ENCODE measurements around the gene NXT1. TPM values are rescaled to one million over a fixed set of nuclear protein-coding genes. Genes with fewer than 3 reads are reported as not detected.

NXT1 gene
- total RNA-seq, 3 donors from 2014 or later (not counting 1 experiment from before 2014, with no cell fraction given), result 47.4 to 61.8 (median 56.3) TPM

DNA sequence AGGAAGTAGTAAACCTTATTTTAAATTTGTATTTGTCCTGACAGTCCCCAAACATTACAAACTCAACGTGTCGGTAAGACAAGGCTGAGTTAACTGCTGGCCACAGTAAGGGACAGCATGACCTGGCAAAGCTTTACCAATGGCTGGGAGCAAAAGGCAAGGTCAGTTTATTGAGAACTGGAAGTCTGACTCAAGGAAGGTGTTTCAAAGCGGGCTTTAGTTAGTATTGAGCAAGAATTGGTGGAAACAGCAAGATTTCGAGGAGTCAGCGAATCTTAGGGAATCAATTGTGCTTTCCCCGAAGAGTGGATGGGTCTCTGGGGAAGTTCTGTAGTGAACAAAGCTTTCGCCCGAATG lies 10.5 kb downstream of the NXT1 start:
- 2% methylated on average over 8 of the region's 8 CpGs for WGBS (ENCODE audit: insufficient coverage)

DNA sequence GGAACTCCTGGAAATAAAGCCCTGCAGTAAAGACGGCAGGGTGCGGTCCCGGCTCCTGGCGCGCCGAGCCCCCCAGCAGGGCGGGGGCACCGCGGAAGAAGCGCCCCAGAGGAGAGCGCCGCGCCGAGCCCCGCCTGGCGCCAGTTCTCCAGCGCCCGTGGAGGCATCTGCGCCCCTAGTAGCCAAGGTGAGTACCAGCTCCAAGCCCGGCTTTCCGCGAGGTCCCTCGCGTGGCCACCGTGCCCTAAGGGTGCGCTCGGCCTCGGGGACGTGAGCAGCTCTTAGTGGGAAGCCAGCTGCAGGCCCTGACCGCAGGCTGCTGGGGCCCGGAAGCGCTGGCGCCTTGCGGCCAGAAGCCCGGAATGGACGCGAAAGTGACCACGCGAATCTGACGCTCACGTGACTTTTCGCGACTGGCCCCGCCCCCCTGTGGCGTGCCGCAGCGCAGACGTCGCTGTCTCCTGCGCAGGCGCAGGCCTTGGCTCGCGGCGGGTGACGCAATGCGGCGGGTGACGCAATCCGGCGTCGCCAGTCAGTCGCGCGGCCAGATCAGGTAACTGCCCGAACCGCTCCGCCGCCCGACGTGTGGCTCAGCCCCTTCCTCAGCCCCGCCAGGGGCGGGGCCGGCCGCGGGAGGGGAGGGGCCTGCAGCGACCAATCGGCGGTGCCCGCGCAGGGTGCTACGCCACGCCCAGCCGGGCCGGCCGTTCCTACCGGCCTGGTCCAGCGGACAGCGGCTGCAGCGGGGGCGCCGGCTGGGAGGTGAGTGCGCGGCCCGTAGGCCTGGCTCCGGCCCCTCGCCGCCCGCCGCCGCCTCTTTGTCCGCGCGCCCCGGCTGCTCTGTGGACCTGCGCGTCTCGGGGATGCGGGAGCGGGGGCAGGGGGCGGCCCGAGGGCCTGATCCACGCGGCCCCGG lies 11.1 kb downstream of the NXT1 start, which contains the start of gene GZF1:
TSS of gene GZF1 (plus strand) at position 707 of the 916 bp plus-strand sequence. CDS start 2,202 bp downstream, outside the sequence.
- TF ChIP-seq, protein P1, sequence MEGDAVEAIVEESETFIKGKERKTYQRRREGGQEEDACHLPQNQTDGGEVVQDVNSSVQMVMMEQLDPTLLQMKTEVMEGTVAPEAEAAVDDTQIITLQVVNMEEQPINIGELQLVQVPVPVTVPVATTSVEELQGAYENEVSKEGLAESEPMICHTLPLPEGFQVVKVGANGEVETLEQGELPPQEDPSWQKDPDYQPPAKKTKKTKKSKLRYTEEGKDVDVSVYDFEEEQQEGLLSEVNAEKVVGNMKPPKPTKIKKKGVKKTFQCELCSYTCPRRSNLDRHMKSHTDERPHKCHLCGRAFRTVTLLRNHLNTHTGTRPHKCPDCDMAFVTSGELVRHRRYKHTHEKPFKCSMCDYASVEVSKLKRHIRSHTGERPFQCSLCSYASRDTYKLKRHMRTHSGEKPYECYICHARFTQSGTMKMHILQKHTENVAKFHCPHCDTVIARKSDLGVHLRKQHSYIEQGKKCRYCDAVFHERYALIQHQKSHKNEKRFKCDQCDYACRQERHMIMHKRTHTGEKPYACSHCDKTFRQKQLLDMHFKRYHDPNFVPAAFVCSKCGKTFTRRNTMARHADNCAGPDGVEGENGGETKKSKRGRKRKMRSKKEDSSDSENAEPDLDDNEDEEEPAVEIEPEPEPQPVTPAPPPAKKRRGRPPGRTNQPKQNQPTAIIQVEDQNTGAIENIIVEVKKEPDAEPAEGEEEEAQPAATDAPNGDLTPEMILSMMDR (IDR thresholded peaks at IDR 0.05), result no peak
- peaks cover 11% of the 10 kb centered on the region for H3K36me3 Mint-ChIP-seq
- Histone ChIP-seq H3K36me3 (ENCODE audit: control insufficient read depth, insufficient read depth, low read length) (peaks cover 4% of the 10 kb centered on the region), H3K9me3 (ENCODE audit: control insufficient read depth, insufficient read depth, low read length) (no peaks in the 10 kb centered on the region), H3K27ac (ENCODE audit: low read length) (peak within 1 kb of the TSS; percentile 99), H3K4me3 (ENCODE audit: low read length) (peak within 1 kb of the TSS; percentile 90), H3K27me3 (ENCODE audit: control insufficient read depth, insufficient read depth, low read length) (no peaks in the 10 kb centered on the region), H3K4me1 (ENCODE audit: control insufficient read depth, insufficient read depth, low read length) (peaks cover 45% of the 10 kb centered on the region)
- peaks cover 54 to 64% of the 10 kb centered on the region in 2 donors for H3K4me1 Mint-ChIP-seq
- H3K4me3 Mint-ChIP-seq, result peak within 1 kb of the TSS; percentile 98
- H3K27ac Mint-ChIP-seq, result peak within 1 kb of the TSS; percentile 98
- H3K27me3 Mint-ChIP-seq (ENCODE audit: low read depth in 2 of 2), result no peaks in the 10 kb centered on the region
- peak; percentile 75 to 91 (median 77) for ATAC-seq
- intact Hi-C loops (cut with micrococcal nuclease), result loop anchor here (1.0 to 10.0 kb wide), 3 partner anchors 11 to 1593 kb away; partner anchors contain the start of genes NAPB and NXT1
- DNase-seq, result peak; percentile 99
- H3K9me3 Mint-ChIP-seq, result no peaks in the 10 kb centered on the region
- under 1% methylated on average over 114 of the region's 114 CpGs for WGBS (ENCODE audit: insufficient coverage)

More for the DNA sequence above, 10.5 kb downstream of the NXT1 start:
- Histone ChIP-seq H3K27me3 (ENCODE audit: control insufficient read depth, insufficient read depth, low read length) (no peaks in the 10 kb centered on the region), H3K4me3 (ENCODE audit: low read length) (peak overlapping the region; percentile 89), H3K4me1 (ENCODE audit: control insufficient read depth, insufficient read depth, low read length) (peaks cover 45% of the 10 kb centered on the region), H3K9me3 (ENCODE audit: control insufficient read depth, insufficient read depth, low read length) (no peaks in the 10 kb centered on the region), H3K36me3 (ENCODE audit: control insufficient read depth, insufficient read depth, low read length) (peaks cover 4% of the 10 kb centered on the region), H3K27ac (ENCODE audit: low read length) (peak overlapping the region; percentile 99)
- Mint-ChIP-seq H3K9me3 (no peaks in the 10 kb centered on the region), H3K27me3 (ENCODE audit: low read depth in 2 of 2) (no peaks in the 10 kb centered on the region), H3K36me3 (peaks cover 11% of the 10 kb centered on the region), H3K27ac (peak overlapping the region; percentile 98), H3K4me1 (peaks cover 47 to 57% of the 10 kb centered on the region in 2 donors), H3K4me3 (peak overlapping the region; percentile 90)
- DNase-seq (no peak), ATAC-seq (no peak)
- intact Hi-C loops (cut with micrococcal nuclease), result loop anchor here (10.0 kb wide), 1 partner anchor 1594 kb away; no protein-coding TSS in a partner anchor
- TF ChIP-seq, protein P1 (IDR thresholded peaks at IDR 0.05), result no peak

- ATAC-seq (peak; percentile 8 to 23 (median 19)), DNase-seq (peak; percentile 63 to 64)
- Histone ChIP-seq H3K27ac (ENCODE audit: low read length) (peak overlapping the region; percentile 96), H3K4me3 (ENCODE audit: low read length) (peak overlapping the region; percentile 90), H3K27me3 (ENCODE audit: control insufficient read depth, insufficient read depth, low read length) (no peaks in the 10 kb centered on the region), H3K9me3 (ENCODE audit: control insufficient read depth, insufficient read depth, low read length) (no peaks in the 10 kb centered on the region), H3K4me1 (ENCODE audit: control insufficient read depth, insufficient read depth, low read length) (peaks cover 37% of the 10 kb centered on the region), H3K36me3 (ENCODE audit: control insufficient read depth, insufficient read depth, low read length) (peaks cover 4% of the 10 kb centered on the region)
- 6% methylated on average over 50 of the region's 50 CpGs for WGBS (ENCODE audit: insufficient coverage)
- H3K27ac Mint-ChIP-seq, result peak overlapping the region; percentile 98
- TF ChIP-seq, protein P1 (IDR thresholded peaks at IDR 0.05), result no peak
- H3K4me3 Mint-ChIP-seq, result peak overlapping the region; percentile 98
- intact Hi-C loops (cut with micrococcal nuclease), result loop anchor here (1.0 to 10.0 kb wide), 3 partner anchors 12 to 1592 kb away; partner anchors contain the start of genes NAPB and NXT1
- no peaks in the 10 kb centered on the region for H3K27me3 Mint-ChIP-seq (ENCODE audit: low read depth in 2 of 2)
- H3K36me3 Mint-ChIP-seq, result peaks cover 11% of the 10 kb centered on the region
- H3K4me1 Mint-ChIP-seq, result peaks cover 55 to 60% of the 10 kb centered on the region in 2 donors
- H3K9me3 Mint-ChIP-seq, result no peaks in the 10 kb centered on the region
These were observed 12.0 kb downstream of the NXT1 start for GRCh38 chr20:23362392-23363256.
